ENCODE measurements around the gene NR2C2AP. TPM values are rescaled to one million over a fixed set of nuclear protein-coding genes. Genes with fewer than 3 reads are reported as not detected.
"Not testable (repeated sequence)": the region's sequence is repeated elsewhere in the genome, so short reads cannot be mapped to it uniquely, and the experiment has no call there.

The NR2C2AP gene
- total RNA-seq, 1 donor from 2014 or later: 9.4 TPM

- Mint-ChIP-seq H3K4me1 (no peaks in the 10 kb centered on the region), H3K27ac (no peak overlapping the region), H3K4me3 (no peak overlapping the region), H3K9me3 (no peaks in the 10 kb centered on the region), H3K36me3 (no peaks in the 10 kb centered on the region), H3K27me3 (ENCODE audit: low read depth) (peaks cover 68% of the 10 kb centered on the region)
- DNase-seq (ENCODE audit: low spot score in 2 of 2, unreplicated experiment in 2 of 2): no peak
- TF ChIP-seq CTCF (IDR thresholded peaks at IDR 0.05; ENCODE audit: unreplicated experiment): no peak
Measured at GRCh38 chr19:19223636-19224035, 20.4 kb upstream of the NR2C2AP start.

GRCh38 chr19:19223060-19223459 lies 19.8 kb upstream of the NR2C2AP start:
- DNase-seq (ENCODE audit: low spot score in 2 of 2, unreplicated experiment in 2 of 2): no peak
- Mint-ChIP-seq H3K4me3 (no peak overlapping the region), H3K27ac (no peak overlapping the region), H3K27me3 (ENCODE audit: low read depth) (peaks cover 62% of the 10 kb centered on the region), H3K36me3 (no peaks in the 10 kb centered on the region), H3K4me1 (no peaks in the 10 kb centered on the region), H3K9me3 (no peaks in the 10 kb centered on the region)
- TF ChIP-seq CTCF (IDR thresholded peaks at IDR 0.05; ENCODE audit: unreplicated experiment): no peak

GRCh38 chr19:19221000-19221399 lies 17.8 kb upstream of the NR2C2AP start:
- H3K27ac Mint-ChIP-seq; DNase-seq (ENCODE audit: low spot score in 2 of 2, unreplicated experiment in 2 of 2); H3K4me1 Mint-ChIP-seq; H3K9me3 Mint-ChIP-seq; H3K4me3 Mint-ChIP-seq; H3K36me3 Mint-ChIP-seq: not testable (repeated sequence)
- H3K27me3 Mint-ChIP-seq (ENCODE audit: low read depth): peaks cover 61% of the 10 kb centered on the region

GRCh38 chr19:19218911-19219310 lies 15.7 kb upstream of the NR2C2AP start:
- no peak for TF ChIP-seq CTCF (IDR thresholded peaks at IDR 0.05; ENCODE audit: unreplicated experiment)
- peaks cover 63% of the 10 kb centered on the region for H3K27me3 Mint-ChIP-seq (ENCODE audit: low read depth)
- no peak overlapping the region for H3K27ac Mint-ChIP-seq
- H3K9me3 Mint-ChIP-seq: no peaks in the 10 kb centered on the region
- DNase-seq (ENCODE audit: low spot score in 2 of 2, unreplicated experiment in 2 of 2): no peak
- no peak overlapping the region for H3K4me3 Mint-ChIP-seq
- no peaks in the 10 kb centered on the region for H3K36me3 Mint-ChIP-seq
- H3K4me1 Mint-ChIP-seq: no peaks in the 10 kb centered on the region

- Mint-ChIP-seq H3K27me3 (ENCODE audit: low read depth) (peaks cover 65% of the 10 kb centered on the region), H3K9me3 (no peaks in the 10 kb centered on the region), H3K36me3 (no peaks in the 10 kb centered on the region), H3K4me3 (no peak overlapping the region), H3K4me1 (no peaks in the 10 kb centered on the region), H3K27ac (no peak overlapping the region)
- DNase-seq (ENCODE audit: low spot score in 2 of 2, unreplicated experiment in 2 of 2): no peak
- TF ChIP-seq CTCF (IDR thresholded peaks at IDR 0.05; ENCODE audit: unreplicated experiment): no peak
Measured at GRCh38 chr19:19217099-19217498, 13.9 kb upstream of the NR2C2AP start.

- TF ChIP-seq CTCF (IDR thresholded peaks at IDR 0.05; ENCODE audit: unreplicated experiment): no peak
- no peaks in the 10 kb centered on the region for H3K36me3 Mint-ChIP-seq
- H3K27ac Mint-ChIP-seq: no peak overlapping the region
- peaks cover 72% of the 10 kb centered on the region for H3K27me3 Mint-ChIP-seq (ENCODE audit: low read depth)
- no peaks in the 10 kb centered on the region for H3K4me1 Mint-ChIP-seq
- no peak overlapping the region for H3K4me3 Mint-ChIP-seq
- DNase-seq (ENCODE audit: low spot score in 2 of 2, unreplicated experiment in 2 of 2): no peak
- H3K9me3 Mint-ChIP-seq: no peaks in the 10 kb centered on the region
Measured at GRCh38 chr19:19215792-19216191, 12.6 kb upstream of the NR2C2AP start.

Measured in mesothelial cell of epicardium (in vitro differentiated cells).